COLO668 (cell line): Measurements from ENCODE around the gene ERVFRD-1.
"Not testable (repeated sequence)": the region's sequence is repeated elsewhere in the genome, so short reads cannot be mapped to it uniquely, and the experiment has no call there.

Source experiments
- DNase-seq: peaks from one replicate; lab custom pipeline; 2025; ENCODE audit not compliant: unreplicated experiment; lab: John Stamatoyannopoulos, UW

The ERVFRD-1 gene

DNA sequence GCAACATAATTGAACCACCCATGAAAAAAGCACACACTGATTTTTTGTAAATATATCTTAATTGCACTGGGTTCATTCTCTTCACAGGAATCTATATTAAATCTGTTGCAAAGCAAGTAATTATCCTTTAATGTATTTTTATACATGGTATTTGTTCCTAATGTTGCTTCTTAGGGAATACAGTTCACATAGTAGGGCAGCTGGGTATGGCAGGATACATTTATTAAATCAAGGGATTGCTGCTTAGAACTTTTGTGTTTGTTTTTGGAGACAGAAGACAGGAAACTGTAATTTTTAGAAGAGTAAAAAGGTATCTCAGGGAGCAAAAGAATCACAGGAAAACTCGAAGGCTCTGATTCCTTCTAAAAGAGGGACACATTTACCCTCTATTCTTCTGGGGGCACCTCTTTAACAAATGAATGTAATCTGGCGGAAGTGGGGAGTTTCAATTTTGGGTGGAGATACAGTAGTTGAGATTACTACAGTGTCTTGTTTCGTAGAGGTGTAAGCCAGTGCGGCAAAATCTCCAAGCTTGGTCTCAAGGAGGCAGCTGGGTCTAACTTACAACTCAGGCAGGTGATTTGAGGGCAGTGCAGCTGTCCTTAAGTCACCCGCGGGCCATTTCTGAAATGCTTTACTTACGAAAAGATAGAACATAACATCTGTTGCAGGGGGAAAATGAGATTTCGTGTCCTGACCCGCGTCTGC lies 18.7 kb downstream of the ERVFRD-1 start:
- DNase-seq: no peak

DNA sequence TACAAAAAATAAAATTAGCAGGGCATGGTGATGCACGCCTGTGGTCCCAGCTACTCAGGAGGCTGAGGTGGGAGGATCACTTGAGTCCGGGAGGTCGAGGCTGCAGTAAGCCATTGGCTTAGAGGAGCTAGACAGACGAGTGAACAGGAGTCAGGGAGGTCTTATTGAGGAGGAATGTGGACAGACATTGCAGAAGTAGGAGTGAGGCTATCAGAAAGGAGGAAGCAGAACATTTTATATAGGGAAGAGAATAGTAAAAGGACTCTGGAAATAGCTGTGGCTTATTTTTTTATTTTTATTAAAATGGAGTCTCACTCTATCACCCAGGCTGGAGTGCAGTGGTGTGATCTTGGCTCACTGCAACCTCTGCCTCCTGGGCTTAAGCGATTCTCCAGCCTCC lies 20.4 kb downstream of the ERVFRD-1 start:
- not testable (repeated sequence) for DNase-seq

DNA sequence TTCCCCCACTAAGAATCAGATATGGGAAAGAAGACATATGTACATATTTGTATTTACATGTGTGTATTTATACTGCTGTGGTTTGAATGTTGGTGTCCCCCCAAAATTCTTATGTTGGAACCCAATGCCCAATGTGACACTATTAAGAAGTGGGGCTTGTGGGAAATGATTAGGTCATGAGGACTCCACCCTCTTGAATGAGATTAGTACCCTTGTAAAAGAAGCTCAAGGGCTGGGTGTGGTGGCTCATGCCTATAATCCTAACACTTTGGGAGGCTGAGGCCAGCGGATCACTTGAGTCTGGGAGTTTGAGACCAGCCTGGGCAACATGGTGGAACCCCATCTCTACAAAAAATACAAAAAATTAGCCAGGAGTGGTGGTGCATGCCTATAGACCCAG lies 21.8 kb downstream of the ERVFRD-1 start:
- DNase-seq: no peak

DNA sequence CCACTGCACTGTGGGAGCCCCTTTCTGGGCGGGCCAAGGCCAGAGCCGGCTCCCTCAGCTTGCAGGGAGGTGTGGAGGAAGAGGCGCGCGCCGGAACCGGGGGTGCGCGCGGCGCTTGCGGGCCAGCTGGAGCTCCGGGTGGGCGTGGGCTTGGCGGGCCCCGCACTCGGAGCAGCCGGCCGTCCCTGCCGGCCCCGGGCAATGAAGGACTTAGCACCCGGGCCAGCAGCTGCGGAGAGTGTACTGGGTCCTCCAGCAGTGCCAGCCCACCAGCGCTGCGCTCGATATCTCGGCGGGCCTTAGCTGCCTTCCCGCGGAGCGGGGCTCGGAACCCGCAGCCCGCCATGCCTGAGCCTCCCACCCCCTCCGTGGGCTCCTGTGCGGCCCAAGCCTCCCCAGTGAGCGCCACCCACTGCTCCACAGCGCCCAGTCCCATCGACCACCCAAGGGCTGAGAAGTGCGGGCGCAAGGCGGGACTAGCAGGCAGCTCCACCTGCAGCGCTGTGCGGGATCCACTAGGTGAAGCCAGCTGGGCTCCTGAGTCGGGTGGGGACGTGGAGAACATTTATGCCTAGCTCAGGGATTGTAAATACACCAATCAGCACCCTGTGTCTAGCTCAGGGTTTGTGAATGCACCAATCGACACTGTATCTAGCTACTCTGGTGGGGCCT lies 24.2 kb downstream of the ERVFRD-1 start:
- not testable (repeated sequence) for DNase-seq

DNA sequence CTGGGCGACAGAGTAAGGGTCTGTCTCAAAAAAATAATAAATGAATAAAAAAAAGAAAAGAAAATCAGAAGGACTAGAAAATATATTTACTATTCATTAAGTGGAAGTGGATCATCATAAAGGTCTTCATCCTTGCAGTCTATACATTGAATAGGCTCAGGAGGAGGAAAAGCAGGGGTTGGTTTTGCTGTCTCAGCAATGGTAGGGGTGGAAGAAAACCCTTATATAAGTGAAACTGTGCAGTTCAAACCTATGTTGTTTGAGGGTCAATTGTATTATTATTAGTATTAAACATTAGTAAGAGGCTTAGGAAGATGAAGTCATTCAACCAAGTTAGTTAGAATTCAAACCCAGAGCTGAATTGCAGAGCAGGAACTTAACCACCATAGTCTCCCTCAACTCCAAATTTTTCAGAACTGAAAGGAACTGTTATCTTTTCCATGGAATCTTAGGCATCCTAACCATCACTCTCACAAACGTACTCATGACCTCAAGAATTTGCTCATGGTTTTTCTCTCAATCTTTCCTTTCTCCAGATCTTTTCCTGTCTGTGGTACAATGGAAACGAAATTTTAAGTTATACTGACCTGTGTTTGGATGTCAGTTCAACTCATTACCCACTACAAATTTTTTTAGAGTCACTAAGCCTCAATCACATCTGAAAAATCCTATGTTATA lies 25.6 kb downstream of the ERVFRD-1 start:
- no peak for DNase-seq

DNA sequence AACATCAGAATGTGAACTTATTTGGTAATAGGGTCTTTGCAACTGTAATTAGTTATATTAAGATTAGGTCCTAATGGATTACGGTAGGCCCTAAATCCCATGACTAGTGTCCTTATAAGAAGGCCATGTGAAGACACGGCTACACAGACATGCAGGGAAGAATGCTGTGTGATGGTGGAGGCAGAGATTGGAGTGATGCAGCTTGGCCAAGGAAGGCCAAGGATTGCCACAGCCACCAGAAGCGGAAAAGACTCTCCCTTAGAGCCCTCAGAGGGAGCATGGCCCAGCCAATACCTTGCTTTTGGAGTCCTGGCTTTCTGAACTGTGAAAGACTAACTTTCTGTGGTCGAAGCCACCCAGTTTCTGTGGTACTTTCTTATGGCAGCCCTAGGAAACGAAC lies 27.6 kb downstream of the ERVFRD-1 start:
- DNase-seq: no peak

DNA sequence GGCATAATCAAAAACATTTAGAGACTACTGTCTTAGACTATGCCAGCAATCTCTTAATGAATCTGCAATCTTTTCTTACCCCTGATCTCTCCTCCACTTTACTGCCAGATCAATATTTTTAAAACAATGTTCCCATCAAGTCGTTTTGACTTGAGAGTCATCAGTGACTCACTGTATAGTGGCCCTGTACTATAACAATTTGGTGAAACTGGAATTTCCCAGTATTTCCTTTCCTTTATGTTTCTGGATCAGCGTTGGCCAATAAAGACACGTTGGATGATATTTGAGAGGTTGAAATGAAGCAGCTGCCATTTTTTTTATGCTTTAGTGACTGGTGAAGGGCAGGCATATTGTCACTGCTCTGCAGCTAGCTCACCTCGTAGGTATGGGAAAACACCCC lies 28.0 kb downstream of the ERVFRD-1 start:
- no peak for DNase-seq

DNA sequence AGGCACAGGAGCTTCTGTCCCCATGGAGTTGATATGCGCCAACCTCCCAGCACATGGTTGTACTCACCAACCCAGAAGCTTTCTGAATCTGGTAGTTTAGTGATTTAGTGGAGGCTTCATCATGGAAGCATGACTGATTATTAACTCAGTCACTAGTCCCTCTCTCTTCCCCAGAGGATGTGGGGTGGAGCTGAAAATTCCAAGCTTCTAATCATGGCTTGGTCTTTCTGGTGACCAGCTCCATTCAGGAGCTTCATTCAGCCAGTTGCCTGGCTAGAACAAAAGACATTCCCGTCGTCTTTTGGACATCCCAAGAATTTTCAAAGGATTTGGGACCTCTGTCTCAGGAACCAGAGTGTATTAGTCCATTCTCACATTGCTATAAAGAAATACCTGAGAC lies 31.2 kb downstream of the ERVFRD-1 start:
- DNase-seq: no peak

DNA sequence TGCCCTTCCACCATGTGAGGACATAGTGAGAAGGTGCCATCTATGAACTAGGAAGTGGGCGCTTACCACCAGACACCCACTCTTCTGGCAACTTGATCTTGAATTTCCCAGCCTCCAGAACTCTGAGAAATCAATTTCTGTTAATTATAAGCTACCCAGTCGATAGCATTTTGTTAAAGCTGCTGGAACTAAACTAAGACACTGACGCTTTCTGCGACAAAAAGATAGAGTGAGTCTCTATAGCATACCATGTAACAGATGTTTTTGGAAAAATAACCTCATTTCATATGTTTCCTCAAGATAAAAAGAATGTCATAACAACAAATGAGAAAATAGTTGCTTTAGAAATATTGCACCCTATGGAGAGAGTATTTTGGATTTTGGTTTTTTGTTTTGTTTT lies 33.3 kb downstream of the ERVFRD-1 start:
- no peak for DNase-seq

DNA sequence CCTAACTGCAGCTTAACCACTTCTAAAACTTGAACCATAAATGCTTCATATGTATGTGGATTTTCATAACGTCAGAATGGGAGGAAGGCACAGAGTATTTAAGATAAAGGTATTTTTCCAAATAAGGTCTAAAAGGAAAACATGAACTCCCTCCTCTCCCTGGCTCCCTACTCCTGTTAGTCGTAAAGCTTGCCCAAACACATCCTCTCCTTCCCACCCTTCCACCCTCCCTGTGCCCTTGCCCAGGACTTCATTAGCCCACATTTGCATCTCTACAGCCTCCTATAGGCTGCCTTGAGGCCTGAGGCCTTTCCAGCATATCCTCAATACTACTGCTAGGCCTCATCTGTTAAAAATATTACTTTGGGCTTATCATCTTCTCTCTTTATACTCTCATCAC lies 35.0 kb downstream of the ERVFRD-1 start:
- DNase-seq: no peak

DNA sequence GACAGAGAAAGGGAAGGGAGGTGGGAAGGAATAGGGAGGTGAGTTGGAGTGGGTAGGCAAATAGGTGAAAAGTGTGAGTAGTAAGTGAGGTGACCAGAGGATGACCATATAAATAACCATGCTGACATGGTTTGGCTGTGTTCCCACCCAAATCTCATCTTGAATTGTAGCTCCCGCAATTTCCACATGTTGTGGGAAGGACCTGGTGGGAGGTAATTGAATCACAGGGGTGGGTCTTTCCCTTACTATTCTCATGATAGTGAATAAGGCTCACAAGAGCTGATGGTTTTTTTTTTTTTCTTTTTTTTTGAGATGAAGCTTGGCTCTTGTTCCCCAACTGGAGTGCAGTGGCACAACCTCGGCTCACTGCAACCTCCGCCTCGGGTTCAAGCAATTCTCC lies 39.4 kb downstream of the ERVFRD-1 start:
- no peak for DNase-seq

DNA sequence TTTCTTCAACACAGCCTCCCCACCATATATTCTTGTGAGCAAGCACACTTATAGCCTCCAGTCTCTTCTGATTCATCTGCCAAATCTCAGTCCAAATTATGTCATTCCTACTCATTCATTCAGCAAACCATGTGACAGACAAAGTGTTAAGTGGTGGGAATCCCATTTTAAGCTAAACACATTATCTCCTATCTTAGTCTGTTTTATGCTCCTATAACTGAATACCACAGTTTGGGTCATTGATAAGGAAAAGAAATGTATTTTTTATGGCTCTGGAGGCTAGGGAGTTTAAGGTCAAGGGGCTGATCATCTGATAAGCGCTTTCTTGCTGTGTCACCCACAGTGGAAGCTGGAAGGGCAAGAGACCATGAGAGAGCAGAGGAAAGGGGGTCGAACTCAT lies 41.8 kb downstream of the ERVFRD-1 start:
- DNase-seq: no peak

DNA sequence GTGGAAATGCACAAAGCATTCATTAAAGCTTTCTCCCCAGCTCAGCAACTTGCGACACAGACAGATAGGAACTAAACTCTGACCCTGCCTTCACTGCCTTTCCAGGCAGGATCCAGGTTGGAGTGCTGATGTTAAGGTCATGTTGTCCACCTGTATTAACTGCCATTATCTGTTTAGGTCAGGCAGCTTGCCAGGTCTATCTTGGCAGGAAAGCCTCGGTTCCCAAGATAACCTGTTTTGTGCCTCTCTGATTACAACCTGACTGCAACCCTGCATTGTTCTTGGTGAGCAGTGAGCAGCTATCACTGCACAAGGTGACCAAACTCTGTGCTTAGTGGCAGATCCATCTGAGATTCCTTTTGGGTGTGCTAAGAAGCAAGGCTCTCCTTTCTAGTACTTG lies 44.2 kb downstream of the ERVFRD-1 start:
- DNase-seq: no peak

DNA sequence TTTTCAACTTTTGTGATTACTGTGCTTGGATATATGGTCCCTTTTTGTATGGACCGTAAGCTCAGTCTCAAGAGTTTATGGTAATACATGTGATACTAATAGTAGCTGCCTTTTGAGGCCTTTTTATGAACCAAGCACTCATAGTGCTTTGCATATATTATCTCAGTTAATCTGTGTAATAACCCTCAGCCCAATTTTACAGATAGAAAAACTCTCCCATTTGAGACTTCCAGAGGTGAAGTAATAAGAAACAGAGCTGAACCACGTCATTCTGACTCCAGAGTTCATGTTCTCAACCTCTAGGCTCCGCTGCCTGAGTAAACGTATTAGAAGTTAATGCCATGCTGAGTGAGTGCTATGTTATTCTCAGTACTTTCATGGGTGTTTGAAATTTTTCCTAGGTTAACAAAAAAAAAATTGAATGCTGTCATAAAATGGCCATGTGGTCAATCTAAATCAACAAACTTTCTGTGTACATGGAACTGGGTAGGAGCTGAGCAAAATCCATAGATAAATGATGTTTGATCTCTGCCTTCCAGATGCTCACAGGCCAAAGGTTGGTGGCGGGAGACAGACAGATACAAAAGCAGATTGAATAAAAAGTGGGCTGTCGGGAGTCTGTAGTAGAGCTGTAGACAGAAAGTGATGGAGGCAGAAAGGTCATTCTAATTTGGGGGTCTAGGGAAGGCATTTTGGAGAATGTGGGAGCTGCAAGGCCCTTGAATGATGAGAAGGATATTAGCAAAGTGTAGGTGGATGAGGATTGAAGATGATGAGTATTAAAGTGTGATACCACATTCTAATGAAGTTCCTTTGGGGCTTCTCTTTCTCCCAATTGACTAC lies 44.8 kb downstream of the ERVFRD-1 start:
- no peak for DNase-seq

DNA sequence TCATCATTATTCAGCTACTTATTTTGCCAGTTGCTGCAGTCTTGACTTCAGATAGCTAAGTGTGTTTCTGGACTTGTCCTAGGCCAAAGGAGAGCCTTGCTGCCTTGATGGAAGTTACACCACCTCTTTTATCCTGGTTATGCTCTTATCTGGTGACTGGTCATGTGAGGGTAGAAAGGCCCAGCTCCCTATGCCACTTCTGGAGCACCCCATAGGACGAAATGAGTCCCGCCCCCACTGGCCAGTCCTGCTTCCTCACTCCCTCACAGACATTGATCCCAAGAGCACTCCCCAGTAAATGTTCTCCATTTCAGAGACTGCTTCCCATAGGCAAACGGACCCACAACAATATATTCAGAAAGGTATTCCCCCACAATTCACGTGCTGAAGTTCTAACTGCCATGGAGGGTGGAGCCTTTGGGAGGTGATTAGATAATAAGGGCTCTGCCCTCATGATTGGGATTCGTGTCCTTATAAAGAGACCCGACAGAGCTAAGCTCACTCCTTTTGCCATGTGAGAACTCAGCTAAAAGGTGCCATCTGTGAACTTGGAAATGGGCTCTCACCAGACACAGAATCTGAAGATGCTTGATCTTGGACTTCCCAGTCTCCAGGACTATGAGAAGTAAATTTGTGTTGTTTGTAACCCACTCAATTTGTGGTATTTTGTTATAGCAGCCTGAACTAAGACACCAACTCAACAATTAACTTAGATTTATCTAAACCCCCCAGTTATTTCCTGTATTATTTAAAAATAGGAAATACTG lies 45.9 kb downstream of the ERVFRD-1 start:
- no peak for DNase-seq

DNA sequence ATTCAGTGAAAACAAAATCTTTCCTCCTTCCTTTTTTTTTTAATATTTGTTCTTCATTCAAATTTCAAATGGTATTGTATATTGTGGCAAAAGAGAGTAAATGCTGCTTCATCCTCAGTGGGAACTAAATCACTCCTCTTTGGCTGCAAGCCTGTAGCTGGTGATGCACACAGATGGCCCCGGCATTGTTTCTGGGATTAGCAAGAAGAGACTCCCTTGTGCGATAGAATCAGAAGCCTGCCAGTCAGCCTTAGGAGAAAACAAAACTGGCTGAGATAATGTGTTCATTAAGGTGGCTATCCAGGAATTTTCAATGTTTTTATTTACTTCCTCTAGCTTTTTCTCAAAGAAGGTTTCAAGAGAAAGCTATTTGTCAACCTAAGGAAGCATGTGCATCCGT lies 46.7 kb downstream of the ERVFRD-1 start:
- DNase-seq: no peak

DNA sequence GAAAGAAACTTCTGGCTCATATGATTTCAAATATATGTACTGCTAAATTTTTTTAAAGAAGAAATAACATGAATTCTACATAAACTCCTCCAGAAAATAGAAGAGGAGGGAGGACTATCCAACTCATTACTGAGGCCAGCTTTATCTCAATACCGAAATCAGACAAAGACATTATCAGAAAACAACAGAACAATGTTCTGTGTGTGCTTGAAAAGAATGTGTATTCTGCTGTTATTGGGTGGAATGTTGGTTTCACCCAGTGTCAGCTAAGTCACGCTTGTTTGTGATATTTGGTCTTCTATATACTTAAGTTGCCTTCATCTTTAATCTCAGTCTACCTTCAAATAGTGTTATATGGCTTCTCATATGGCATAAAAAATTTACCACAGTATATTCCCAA lies 48.8 kb downstream of the ERVFRD-1 start:
- no peak for DNase-seq

DNA sequence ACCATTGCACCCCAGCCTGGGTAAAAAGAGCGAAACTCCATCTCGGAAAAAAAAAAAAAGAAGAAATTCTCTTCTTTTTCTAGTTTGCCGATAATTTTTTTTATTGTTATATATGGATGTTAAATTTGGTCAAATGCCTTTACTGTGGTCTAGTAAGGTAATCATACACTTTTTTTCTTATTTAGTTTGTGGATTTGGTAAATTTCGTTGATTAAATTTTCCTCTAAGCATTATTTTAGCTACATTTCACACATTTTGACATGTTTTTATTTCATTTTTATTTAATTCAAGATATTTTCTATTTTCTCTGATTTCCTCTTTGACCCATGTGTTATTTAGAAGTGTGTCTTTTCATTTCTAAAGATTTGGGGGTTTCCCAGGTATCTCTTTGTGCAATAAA lies 49.4 kb downstream of the ERVFRD-1 start:
- DNase-seq: no peak

DNA sequence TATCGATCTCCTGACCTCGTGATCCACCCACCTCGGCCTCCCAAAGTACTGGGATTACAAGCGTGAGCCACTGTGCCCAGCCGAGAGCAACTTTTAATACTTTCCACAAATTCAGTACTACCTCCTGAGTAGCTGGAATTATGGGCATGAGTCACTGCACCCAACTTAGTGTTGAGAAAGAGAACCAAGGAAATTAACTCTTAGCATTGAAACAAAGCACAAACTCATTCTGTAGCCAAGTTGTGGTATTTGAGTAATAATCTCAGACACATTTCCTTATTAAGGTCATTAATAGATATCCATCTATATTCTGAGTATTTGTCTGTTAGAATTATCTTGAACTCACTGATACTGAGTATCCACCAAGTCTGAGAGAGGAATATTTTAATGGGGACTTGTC lies 53.1 kb downstream of the ERVFRD-1 start:
- DNase-seq: no peak

DNA sequence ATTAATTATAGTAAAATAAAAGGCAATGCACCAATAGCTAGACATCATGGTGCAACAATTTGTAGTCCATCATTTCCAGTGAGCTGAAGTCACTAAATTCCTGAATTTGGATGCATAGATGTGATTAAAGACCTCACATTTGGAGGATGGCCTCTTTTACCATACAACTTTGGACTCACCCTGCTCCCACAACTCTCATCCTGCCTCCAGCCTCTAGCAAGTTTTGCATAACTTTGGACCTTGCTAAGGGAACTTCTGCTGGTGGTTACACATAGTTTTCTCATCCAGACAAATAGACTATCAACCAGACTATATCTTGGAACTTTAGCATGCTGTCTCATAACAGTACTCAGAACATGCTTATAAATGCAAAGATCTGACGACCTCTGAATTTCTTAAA lies 54.7 kb downstream of the ERVFRD-1 start:
- DNase-seq: no peak

DNA sequence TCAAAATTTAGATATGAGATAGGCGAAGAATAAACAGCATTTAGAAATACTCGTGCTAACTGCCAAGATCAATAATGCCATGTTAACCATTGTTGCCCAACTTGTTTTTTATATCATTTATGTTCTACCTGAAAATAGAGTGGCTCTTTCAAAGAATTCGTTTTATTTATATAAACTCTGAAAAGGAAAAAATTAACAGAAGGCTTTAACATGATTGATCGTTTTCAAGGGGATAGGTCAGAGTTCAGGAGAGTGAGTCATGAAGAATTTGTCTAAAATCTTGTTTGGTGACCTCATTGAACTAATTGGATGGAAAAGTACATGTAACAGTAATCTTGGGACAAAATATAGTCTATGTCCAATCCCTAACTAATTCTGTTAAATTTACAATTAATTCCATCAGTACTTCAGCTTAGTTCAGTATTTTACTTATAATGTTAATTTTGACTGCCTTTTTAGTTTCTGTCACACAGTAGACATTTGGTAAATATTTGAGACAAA lies 56.3 kb downstream of the ERVFRD-1 start:
- no peak for DNase-seq
